ENCODE measurements around the gene FAM174B.

- no peak for TF ChIP-seq CTCF (IDR thresholded peaks at IDR 0.05; ENCODE audit: insufficient read depth, low read length, poor library complexity, severe bottlenecking)
- no peak for TF ChIP-seq EZH2phosphoT487 (conservative IDR thresholded peaks at IDR 0.05; ENCODE audit: low read length)
Observed at GRCh38 chr15:92696096-92696495, 40.5 kb upstream of the FAM174B start.

Data from SU-DHL-6 (cell line).